ENCODE measurements around the gene RAB6C. TPM values are rescaled to one million over a fixed set of nuclear protein-coding genes. Genes with fewer than 3 reads are reported as not detected.
"Not testable (repeated sequence)": the region's sequence is repeated elsewhere in the genome, so short reads cannot be mapped to it uniquely, and the experiment has no call there.

RAB6C gene
- total and polyA plus RNA-seq, 2 of the 8 experiments (the other 6 are each of a cell fraction or from before 2014, with no cell fraction given) = 0.03 to 0.09 TPM

GRCh38 chr2:129993151-129993550, 13.7 kb downstream of the RAB6C start:
- H2AFZ ChIP-seq (ENCODE audit: low read length) = 0 out of 2 replicates have a peak overlapping the region, but pooled peaks have one; percentile 62
- H2BK12ac ChIP-seq (ENCODE audit: low read depth, low read length); H3K18ac ChIP-seq (ENCODE audit: extremely low read depth, low read length); H4K8ac ChIP-seq (ENCODE audit: extremely low read depth, insufficient read depth, low read length); H3K9ac ChIP-seq (replicated peaks in 1 of 4; ENCODE audit: extremely low read depth in 1 of 4, low read depth in 3 of 4, low read length in 3 of 4); H3K56ac ChIP-seq (replicated peaks; ENCODE audit: insufficient read length, low read depth, low read length); H3K36me3 ChIP-seq (ENCODE audit: control insufficient read depth in 2 of 4, insufficient read depth in 4 of 4, low read length in 3 of 4); H2AK5ac ChIP-seq (ENCODE audit: low read depth, low read length); H3K9me3 ChIP-seq (ENCODE audit: insufficient read depth in 2 of 2, low read depth in 1 of 2, low read length in 1 of 2); H2BK20ac ChIP-seq (ENCODE audit: low read length); H3K14ac ChIP-seq (ENCODE audit: insufficient read length); H2BK15ac ChIP-seq (ENCODE audit: low read length); H2BK5ac ChIP-seq (ENCODE audit: low read depth, low read length); H3K23me2 ChIP-seq (ENCODE audit: low read depth, low read length); H3K27me3 ChIP-seq (replicated peaks in 1 of 4; ENCODE audit: control insufficient read depth in 3 of 4, extremely low read depth in 1 of 4, insufficient read depth in 3 of 4, low read length in 3 of 4); H3K79me1 ChIP-seq (ENCODE audit: low read depth, low read length); H4K91ac ChIP-seq (replicated peaks; ENCODE audit: insufficient read length, low read length); CTCF ChIA-PET (ENCODE audit: partially characterized antibody); H4K20me1 ChIP-seq (replicated peaks in 1 of 2; ENCODE audit: control insufficient read depth in 1 of 2, insufficient read depth in 2 of 2, low read length in 2 of 2); H3K27ac ChIP-seq (ENCODE audit: low read depth, low read length); H3K23ac ChIP-seq (ENCODE audit: insufficient read length); H4K5ac ChIP-seq (ENCODE audit: insufficient read length, low read depth, low read length); POLR2A ChIA-PET (ENCODE audit: partially characterized antibody); H3K79me2 ChIP-seq (ENCODE audit: control insufficient read depth in 1 of 2, insufficient read depth in 2 of 2, low read length in 2 of 2); FAIRE-seq; H3K4ac ChIP-seq (replicated peaks; ENCODE audit: insufficient read length, low read depth, low read length); H2BK120ac ChIP-seq (replicated peaks; ENCODE audit: low read depth, low read length); H3K4me1 ChIP-seq (replicated peaks in 1 of 4; ENCODE audit: control insufficient read depth in 3 of 4, insufficient read depth in 4 of 4, low read length in 3 of 4): not testable (repeated sequence)
- H3K4me2 ChIP-seq (ENCODE audit: insufficient read depth in 1 of 2, low read depth in 2 of 2, low read length in 2 of 2) = peak overlapping the region; percentile 48 to 61
- H3K4me3 ChIP-seq (ENCODE audit: extremely low read depth in 1 of 4, insufficient read depth in 2 of 4, low read depth in 3 of 4, low read length in 4 of 4) = peak overlapping the region in 2 of 4 experiments; percentile 7 to 38; a peak in 5 of 8 replicates
- WGBS, 2 experiments (ENCODE audit: extremely low coverage in 1 of 2, insufficient coverage in 1 of 2, insufficient read length in 1 of 2, insufficient replicate concordance in 2 of 2, low coverage in 1 of 2, low lambda C conversion rate in 2 of 2, missing lambda C conversion rate in 1 of 2) = 74% methylated on average over 13 of the region's 20 CpGs; no CpG with 5 or more reads in 1 of the 2 experiments
- peak in 1 of 2 experiments; percentile 48 for DNase-seq (ENCODE audit: low read depth in 1 of 2, low spot score in 2 of 2)

GRCh38 chr2:129996657-129997237, 17.3 kb downstream of the RAB6C start:
- H3K4ac ChIP-seq (replicated peaks; ENCODE audit: insufficient read length, low read depth, low read length); H2BK15ac ChIP-seq (ENCODE audit: low read length); H3K4me2 ChIP-seq (ENCODE audit: insufficient read depth in 1 of 2, low read depth in 2 of 2, low read length in 2 of 2); FAIRE-seq; POLR2A ChIA-PET (ENCODE audit: partially characterized antibody); H3K23me2 ChIP-seq (ENCODE audit: low read depth, low read length); H3K36me3 ChIP-seq (ENCODE audit: control insufficient read depth in 2 of 4, insufficient read depth in 4 of 4, low read length in 3 of 4); H3K79me1 ChIP-seq (ENCODE audit: low read depth, low read length); H3K56ac ChIP-seq (replicated peaks; ENCODE audit: insufficient read length, low read depth, low read length); H3K27ac ChIP-seq (ENCODE audit: low read depth, low read length); H2AFZ ChIP-seq (ENCODE audit: low read length); H3K4me3 ChIP-seq (ENCODE audit: extremely low read depth in 1 of 4, insufficient read depth in 2 of 4, low read depth in 3 of 4, low read length in 4 of 4); H3K14ac ChIP-seq (ENCODE audit: insufficient read length); H3K9ac ChIP-seq (replicated peaks in 1 of 4; ENCODE audit: extremely low read depth in 1 of 4, low read depth in 3 of 4, low read length in 3 of 4); CTCF ChIA-PET (ENCODE audit: partially characterized antibody); H2BK12ac ChIP-seq (ENCODE audit: low read depth, low read length); DNase-seq (ENCODE audit: low read depth in 1 of 2, low spot score in 2 of 2); H3K23ac ChIP-seq (ENCODE audit: insufficient read length); H4K8ac ChIP-seq (ENCODE audit: extremely low read depth, insufficient read depth, low read length); H3K18ac ChIP-seq (ENCODE audit: extremely low read depth, low read length); H2BK20ac ChIP-seq (ENCODE audit: low read length); H2BK120ac ChIP-seq (replicated peaks; ENCODE audit: low read depth, low read length); H3K9me3 ChIP-seq (ENCODE audit: insufficient read depth in 2 of 2, low read depth in 1 of 2, low read length in 1 of 2); H2AK5ac ChIP-seq (ENCODE audit: low read depth, low read length); H4K20me1 ChIP-seq (replicated peaks in 1 of 2; ENCODE audit: control insufficient read depth in 1 of 2, insufficient read depth in 2 of 2, low read length in 2 of 2); H2BK5ac ChIP-seq (ENCODE audit: low read depth, low read length); H4K5ac ChIP-seq (ENCODE audit: insufficient read length, low read depth, low read length); H3K27me3 ChIP-seq (replicated peaks in 1 of 4; ENCODE audit: control insufficient read depth in 3 of 4, extremely low read depth in 1 of 4, insufficient read depth in 3 of 4, low read length in 3 of 4); H3K4me1 ChIP-seq (replicated peaks in 1 of 4; ENCODE audit: control insufficient read depth in 3 of 4, insufficient read depth in 4 of 4, low read length in 3 of 4); H4K91ac ChIP-seq (replicated peaks; ENCODE audit: insufficient read length, low read length); H3K79me2 ChIP-seq (ENCODE audit: control insufficient read depth in 1 of 2, insufficient read depth in 2 of 2, low read length in 2 of 2): not testable (repeated sequence)
- WGBS, 2 experiments (ENCODE audit: extremely low coverage in 1 of 2, insufficient coverage in 1 of 2, insufficient read length in 1 of 2, insufficient replicate concordance in 2 of 2, low coverage in 1 of 2, low lambda C conversion rate in 2 of 2, missing lambda C conversion rate in 1 of 2) = 68% methylated on average over 2 of the region's 2 CpGs; no CpG with 5 or more reads in 1 of the 2 experiments
